SIG-M5 treated with dmso at 0.1 percent for 504 hours (cell line): ENCODE results near the gene GPR156.
"Not testable (repeated sequence)": the region's sequence is repeated elsewhere in the genome, so short reads cannot be mapped to it uniquely, and the experiment has no call there.

Source experiments
- DNase-seq: peaks from one replicate; lab custom pipeline; 2025; ENCODE audit not compliant: unreplicated experiment; lab: John Stamatoyannopoulos, UW

Gene GPR156

DNA sequence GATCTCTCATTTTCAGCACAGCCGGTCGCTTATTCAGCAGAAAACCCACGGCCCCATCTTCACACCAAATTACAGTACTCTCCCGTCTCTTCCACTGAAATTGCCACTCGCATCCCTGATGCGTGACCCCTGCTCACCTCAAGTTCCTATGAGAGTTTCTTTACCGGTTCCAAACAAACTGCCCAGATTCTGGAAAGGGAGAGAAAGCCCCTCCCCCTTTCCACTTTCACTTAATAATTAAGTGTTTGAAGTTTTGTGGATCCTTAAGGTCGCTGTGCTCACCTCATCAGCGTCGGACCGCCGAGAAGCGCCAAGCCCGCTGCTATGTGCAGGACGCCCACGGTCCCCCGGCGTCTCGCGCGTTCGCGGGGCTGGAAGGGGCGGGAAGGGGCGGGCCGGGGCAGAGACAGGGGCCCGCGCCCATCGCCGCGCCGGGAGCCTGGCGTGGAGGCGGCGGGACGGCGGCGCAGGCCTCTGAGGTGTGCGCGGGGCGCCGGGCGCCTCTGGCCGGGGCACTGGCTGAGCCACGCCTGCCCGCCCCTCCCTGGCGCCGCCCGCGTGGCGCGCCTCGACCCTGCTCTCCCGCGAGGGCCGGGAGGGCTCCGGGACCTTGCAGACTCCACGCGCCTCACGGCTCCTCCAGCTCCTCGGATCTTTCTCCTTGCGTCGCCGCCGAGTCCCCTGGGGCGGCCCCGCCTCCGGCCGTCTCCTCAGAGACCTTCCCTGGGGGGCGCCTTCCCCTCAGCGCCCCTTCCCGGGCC, at the start of gene GPR156:
Gene GPR156 (minus strand): TSS at position 476 of the 761 bp plus-strand sequence. CDS start 41,124 bp downstream, outside the sequence.
- no peak for DNase-seq

DNA sequence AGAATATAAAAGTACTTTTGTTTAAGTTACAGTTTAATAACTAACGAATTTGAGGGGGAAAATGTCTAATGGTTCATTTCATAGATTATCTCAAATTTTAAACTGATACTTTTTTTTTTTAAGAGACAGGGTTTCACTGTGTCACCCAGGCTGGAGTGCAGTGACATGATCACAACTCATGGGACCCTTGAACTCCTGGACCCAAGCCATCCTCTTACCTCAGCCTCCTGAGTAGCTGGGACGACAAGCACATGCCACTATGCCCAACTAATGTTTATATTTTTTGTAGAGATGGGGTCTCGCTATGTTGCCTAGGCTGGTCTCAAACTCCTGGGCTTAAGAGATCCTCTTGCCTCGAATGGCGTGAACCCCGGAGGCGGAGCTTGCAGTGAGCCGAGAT, 47.6 kb upstream of the GPR156 start:
- DNase-seq: no peak

DNA sequence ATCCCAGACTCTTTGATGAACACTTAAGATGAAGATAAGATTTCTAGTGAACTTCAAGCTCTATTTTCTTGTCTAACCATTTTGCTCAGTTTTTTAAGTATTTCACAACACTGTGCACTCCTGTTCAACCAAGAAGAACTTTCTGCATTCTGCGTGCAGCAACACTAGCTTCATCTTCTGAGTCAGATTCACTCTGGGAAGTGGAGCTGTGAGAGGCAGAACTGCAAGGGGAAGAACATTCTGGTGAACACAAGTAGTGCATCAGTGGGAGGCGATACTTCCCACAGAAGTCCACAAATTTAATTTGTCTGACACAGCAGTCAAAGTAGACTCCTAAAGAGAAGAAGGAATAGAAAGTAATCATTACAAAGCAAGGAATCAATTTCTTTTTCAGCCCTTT, 46.1 kb upstream of the GPR156 start:
- DNase-seq: peak; percentile 2

DNA sequence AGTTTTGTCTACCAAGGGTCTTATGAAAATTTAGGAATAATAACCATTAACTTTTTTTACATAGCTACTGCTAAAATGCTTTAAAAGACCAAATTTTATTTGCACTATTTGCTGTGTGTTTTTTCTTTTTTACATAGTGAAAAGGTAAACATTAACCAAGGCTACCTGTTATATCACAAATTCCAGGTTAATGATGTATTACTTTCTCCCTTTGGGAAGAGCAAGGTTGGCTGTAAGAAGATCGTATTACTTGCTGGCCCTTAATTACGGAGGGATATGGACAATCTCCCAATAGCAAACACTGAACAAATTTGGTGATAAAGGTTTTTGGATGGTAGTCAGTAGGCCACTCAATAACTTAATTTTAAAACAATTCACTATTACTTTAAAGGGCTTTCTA, 41.8 kb upstream of the GPR156 start:
- no peak for DNase-seq

DNA sequence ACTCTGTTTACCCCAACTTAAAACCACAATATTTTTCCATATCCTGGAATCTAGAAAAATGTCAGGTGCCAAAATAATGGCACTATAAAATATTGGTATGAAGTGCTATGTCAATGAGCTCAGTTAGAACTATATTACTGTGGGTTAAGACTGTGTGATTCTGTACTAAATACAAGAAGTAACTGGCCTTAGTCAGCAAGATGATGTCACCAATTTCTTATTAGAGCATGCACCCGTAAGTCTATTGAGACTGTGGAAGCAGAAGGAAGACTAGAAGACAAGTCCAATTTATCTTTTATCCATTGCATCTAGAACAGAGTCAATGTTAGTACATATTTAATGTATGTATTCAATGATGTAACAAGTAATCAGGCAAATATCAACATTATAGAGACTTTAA, 39.2 kb upstream of the GPR156 start:
- no peak for DNase-seq

DNA sequence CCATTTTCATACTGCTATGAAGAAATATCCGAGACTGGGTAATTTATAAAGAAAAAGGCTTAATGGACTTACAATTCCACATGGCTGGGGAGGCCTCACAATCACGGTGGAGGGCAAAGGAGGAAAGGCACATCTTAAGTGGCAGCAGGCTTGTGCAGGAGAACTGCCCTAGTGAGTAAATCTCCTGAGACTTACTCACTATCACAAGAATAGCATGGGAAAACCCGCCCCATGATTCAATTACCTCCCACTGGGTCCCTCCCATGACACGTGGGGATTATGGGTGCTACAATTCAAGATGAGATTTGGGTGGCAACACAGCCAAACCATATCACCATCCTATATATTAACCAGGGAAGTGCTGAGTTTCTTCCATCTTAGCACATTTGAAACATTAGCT, 38.7 kb upstream of the GPR156 start:
- DNase-seq: not testable (repeated sequence)

DNA sequence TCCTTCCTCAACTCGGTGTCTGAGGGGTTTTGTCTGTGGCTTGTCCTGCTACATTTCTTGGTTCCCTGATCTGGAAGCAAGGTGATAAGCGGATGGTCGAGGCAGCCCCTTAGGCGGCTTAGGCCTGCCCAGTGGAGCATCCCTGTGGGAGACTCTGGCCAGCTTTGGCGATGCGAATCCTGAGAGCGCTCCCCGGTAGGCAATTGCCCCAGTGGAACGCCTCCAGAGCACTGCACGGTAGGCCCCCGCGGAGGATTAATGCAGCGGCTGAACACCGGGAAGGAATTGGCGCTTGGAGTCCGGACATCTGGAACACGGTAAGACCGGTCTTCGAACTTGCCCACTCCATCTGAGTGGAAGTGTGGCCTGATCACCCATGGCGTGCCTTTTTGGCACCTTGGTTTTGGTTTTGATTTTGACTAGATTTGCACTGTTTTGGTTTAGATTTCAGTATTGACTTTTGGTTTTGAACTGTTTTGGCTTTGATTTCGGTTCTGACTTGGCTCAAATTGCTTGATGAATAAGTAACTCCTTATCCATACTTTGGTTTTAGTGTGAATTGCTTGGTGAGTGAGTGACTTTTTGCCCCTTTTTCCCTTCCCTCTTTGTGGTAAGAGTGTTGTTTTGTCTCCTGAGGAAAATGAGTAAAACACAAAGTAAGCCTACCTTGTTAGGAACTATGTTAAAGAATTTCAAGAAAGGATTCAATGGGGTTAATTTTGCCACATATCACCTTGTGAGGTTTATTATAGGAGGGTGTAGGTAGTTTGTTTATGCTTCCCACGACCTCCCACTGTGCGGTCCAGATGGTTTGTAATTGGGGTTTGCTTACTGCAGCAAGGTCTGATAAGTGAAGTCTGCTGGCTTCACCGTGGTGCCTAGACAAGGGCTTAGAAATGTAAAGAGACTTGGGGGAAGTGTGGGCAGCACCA, 27.1 kb upstream of the GPR156 start:
- DNase-seq: no peak

DNA sequence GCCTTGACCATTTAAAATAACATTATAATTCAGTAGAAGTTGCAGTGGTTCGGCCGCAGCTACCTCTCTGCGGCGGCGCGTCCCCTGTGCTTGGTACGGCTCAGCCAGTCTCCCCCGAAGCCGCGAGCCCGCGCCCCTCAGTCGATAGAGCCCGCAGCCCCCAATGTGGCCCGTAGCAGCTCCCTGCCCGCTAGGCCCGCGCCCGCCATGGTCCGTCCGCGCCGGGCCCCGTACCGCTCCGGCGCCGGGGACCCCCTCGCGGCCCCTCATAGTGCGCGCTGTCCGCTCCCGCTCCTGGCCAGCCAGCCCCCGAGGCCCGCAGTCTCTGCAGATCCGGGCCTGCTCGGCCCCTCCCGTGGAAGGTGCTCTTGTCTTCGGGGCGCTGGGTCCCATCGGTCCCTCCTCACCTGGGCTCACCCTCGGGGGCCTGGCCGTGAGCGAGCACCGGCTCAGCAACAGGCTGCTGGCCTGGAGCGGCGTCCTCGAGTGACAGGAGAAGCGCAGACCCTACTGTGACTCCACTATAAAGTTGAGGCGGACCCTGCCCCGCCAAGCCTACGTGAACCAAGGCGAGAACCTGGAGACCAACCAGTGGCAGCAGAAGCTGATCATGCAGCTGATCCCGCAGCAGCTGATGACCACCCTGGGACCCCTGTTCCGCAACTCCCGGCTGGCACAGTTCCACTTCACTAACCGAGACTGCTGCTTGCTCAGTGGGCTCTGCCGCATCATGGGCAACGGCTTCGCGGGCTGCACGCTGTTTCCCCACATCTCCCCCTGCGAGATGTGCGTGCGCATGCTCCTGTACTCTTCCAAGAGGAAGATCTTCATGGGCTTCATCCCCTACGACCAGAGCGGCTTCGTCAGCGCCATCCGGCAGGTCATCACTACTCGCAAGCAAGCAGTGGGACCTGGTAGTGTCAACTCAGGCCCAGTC, 21.8 kb upstream of the GPR156 start:
- DNase-seq: no peak

DNA sequence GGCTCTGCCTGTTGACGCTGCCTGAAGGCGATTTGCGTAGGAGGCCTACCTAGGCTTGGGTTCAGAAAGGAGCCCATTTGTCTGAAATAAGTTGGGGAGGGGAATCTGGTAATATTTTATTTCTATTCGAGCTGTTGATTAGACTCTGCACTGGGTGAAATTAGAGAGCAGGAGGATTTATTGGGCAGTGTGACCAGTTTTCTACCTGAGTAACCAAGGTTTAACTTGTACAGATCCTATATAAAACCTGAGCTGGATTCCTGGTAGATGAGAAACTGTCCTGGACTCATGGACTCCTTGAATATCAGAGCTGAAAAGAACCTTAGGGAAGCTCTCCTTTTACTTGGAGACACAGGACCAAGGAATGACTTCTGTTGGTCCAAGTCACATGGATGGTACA, 19.6 kb upstream of the GPR156 start:
- DNase-seq: no peak

DNA sequence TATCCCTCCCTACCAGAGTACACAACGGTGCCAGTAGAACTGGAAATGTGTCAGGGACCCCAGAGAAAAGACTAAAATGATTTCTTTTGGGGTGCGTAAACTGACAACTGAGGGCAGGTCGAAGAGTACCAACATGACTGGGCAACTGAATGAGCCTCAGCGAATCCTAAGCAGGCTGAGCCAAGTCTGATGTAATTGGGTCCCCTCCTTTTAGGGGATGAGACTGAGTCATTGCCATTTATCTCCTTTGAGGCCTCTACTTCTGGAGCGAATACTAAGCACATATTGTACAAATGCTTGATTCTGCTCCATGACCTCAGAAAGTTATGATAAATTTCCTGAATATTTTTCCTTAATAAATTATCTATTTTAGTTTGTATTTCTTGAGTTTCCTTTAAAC, 17.3 kb upstream of the GPR156 start:
- DNase-seq: no peak

DNA sequence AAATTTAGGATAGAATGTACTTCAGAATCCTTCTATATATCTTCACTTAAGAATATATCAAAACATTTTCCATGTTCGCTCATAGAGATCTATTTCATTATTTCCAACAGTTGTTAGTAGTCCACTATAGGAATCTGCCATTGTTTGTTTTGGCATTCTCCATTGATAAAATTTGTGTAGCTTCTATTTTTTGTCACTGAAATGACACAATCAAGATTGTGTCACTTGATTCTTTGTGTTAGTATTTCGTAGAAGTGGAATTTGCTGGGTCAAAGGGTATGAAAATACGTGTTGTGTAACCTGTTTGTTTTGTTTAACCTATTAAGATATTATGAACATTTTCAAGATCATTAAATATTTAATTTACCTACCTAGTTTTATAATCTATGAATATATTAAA, 15.9 kb upstream of the GPR156 start:
- no peak for DNase-seq

DNA sequence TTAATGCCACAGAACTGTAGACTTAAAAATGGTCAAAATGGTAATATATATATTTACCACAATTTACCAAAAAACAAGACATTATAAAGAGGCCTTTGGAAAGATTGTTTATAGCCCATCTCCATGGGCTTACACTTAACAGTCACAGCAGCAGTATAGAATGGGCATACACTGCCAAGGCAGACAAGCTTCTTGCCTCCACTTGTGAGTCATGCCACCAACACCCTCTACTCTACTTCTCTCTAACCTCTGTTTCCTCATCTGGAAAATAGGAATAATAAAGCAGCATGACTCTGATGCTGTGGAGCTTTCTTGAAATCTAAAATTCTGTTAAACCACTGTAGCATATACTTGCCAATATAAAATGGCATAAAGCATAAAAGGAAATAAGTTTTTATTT, 14.4 kb upstream of the GPR156 start:
- no peak for DNase-seq

DNA sequence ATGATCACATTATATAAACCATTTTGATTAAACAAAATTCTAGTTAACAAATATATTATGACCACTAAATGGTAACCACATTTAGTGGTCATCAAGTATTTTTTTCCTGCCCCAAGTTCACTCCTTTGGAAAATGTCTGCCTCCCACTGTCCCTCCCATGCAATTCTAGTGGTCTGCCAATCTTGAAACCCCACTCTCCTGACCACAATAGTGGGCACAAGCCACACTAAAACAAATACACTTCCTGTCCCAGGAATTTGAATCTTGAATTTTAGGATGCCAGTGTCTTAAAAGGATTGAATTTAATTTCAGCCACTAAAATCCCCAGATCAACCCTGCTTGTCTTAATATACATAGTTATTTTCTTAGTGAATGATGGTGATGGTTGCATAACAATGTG, 14.0 kb upstream of the GPR156 start:
- DNase-seq: no peak

DNA sequence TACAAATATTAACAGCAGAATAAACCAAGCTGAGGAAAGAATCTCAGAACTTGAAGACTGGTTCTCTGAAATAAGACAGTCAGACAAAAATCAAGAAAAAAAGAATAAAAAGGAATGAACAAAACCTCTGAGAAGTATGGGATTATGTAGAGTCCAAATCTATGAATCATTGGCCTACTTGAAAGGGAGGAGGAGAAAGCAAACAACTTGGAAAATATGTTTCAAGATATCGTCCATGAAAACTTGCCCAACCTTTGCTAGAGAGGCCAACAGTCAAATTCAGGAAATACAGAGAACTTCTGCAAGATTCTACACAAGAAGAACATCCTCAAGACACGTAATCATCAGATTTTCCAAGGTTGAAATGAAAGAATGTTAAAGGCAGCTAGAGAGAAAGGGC, 6.5 kb upstream of the GPR156 start:
- not testable (repeated sequence) for DNase-seq

DNA sequence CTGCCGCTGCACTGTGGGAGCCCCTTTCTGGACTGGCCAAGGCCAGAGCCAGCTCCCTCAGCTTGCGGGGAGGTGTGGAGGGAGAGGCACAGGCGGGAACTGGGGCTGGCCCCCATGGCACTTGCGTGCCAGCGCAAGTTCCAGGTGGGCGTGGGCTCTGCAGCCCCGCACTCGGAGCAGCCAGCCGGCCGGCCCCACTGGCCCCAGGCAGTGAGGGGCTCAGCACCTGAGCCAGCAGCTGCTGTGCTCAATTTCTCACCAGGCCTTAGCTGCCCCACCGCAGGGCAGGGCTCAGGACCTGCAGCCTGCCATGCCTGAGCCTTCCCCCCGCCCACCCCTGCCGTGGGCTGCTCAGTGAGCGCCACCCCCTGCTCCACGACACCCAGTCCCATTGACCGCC, 4.6 kb upstream of the GPR156 start:
- no peak for DNase-seq

DNA sequence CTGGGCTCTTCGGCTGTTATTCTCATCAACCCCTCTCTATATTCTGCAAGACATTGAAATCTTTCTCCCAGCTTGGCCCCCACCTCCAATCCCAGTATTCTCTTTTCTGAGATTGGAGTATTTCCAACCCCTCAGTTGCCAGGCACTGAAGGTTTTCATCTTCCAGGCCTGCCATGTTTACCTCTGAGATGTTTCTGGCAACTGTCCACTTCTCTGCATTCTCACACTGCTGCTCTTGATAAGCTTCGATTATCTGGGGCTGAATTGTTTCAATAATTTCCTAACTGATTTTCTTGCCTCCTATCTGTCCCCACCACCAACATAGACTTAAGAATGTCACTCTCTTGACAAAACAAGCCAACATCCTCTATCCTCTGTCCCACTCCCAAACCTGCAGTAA, 1.4 kb upstream of the GPR156 start:
- DNase-seq: no peak

DNA sequence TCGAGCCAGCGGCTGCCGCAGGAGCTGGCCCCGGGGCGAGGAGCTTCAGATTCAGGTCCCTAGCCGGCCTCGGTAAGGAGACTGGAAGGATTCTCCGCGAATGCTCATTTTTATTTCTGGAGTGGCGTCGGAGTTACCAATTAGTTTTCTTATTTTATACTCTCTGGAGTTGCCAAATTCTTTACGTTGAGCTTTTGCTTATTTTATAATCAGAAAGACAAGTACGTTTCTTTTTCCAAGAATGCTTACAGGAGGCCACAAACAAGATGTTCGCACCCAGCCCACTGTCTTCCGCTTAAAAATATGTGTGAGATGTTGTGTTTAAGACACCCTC, 453 bp upstream of the GPR156 start:
- DNase-seq: no peak

DNA sequence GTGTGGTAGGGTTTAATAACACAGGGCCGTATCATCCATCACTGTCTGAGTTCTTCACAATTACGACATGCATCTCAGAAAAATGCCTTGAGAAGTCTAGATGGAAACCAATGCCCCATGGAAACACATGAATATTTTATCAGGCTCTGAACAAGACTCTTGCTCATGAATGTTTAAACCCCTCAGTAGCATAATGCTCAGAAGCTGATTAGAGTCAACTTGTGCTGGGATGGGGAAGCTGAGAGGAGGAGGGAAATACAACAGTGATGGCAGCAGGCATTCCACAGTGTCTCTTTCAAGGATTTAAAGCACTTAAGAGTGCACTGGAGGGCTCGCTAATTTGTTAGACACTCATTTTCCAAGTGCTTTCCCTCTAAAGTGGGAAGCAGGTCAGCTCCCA, 3.8 kb downstream of the GPR156 start:
- no peak for DNase-seq

DNA sequence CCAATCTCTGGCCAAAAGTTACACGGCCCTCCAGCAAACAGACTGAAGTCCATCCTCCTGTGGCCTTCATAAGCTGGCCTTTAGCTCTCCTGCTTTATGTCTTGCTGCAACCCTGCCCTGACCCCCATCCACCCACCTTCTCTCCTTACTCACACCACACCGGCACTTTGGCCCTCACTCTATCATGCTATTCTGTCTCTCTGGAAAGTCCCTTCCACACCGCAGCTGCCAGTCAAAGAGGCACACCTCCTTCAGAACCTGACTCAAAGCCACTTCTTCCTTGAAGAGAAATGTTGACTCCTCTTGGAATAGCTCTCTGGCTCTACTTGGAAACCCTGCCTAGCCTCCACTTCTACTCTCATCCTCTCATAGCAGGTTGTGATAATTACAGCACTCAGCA, 4.5 kb downstream of the GPR156 start:
- no peak for DNase-seq

DNA sequence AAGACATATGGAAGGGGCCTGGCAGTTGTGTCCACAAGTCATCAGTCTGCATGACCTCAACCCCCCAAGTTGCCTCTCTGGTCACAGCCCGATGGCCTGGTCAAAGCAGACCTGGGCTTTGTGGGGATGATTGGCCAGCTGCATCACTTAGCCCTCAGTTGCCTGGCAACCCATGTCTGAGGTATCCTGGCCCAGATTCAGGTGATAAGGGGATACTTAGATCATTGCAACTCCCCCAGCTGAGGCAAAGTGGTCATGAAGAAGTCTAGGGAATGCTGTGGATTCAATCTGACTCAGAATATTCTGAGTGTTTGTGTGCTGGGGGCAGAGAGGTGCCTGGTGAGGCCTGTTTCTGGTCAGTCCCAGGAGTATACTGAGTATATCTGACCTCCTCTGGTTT, 5.0 kb downstream of the GPR156 start:
- DNase-seq: no peak

DNA sequence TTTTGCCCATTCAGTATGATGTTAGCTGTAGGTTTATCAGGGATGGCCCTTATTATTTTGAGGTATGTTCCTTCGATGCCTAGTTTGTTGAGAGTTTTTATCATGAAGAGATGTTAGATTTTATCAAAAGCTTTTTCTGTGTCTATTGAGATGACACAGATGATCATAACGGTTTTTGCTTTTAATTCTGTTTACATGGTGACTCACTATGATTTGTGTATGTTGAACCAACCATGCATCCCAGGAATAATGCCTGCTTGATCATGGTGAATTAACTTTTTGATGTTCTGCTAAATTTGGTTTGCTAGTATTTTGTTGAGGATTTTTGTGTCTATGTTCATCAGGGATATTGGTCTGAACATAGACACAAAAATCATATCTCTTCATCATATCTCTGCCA, 8.3 kb downstream of the GPR156 start:
- DNase-seq: no peak
